Measurements from ENCODE around the gene APPL1. TPM values are rescaled to one million over a fixed set of nuclear protein-coding genes. Genes with fewer than 3 reads are reported as not detected.

Gene APPL1
- total RNA-seq, 3 donors from 2014 or later (not counting 1 experiment from before 2014, with no cell fraction given) = 29.6 to 40.8 (median 38.2) TPM

DNA sequence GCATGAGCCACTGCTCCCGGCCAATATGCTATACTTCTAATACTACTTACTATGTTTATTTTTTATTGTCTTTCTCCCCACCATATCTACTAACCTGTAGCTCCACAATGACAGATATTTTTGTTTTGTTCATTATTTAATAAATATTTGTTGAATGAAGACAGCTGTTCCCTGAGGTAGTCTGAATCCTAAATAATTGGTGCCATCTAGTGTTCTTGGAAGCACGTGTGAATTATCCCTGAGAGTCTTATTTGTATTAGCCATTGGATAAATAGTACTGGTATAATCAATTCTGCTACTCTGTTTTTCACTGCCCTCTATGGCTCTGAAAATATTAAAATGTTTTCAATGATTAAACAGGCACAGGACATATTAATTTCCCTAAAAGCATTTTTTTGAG lies 5.6 kb upstream of the APPL1 start:
- intact Hi-C loops (cut with micrococcal nuclease) = no loop called here
- Mint-ChIP-seq H3K9me3 (no peaks in the 10 kb centered on the region), H3K36me3 (no peaks in the 10 kb centered on the region), H3K4me1 (peaks cover 1 to 3% of the 10 kb centered on the region in 2 donors), H3K27me3 (ENCODE audit: low read depth in 2 of 2) (no peaks in the 10 kb centered on the region), H3K27ac (no peak overlapping the region), H3K4me3 (no peak overlapping the region)
- Histone ChIP-seq H3K4me3 (ENCODE audit: low read length) (no peak overlapping the region), H3K4me1 (ENCODE audit: control insufficient read depth, insufficient read depth, low read length) (peaks cover under 1% of the 10 kb centered on the region), H3K27ac (ENCODE audit: low read length) (no peak overlapping the region), H3K27me3 (ENCODE audit: control insufficient read depth, insufficient read depth, low read length) (no peaks in the 10 kb centered on the region), H3K9me3 (ENCODE audit: control insufficient read depth, insufficient read depth, low read length) (no peaks in the 10 kb centered on the region), H3K36me3 (ENCODE audit: control insufficient read depth, insufficient read depth, low read length) (no peaks in the 10 kb centered on the region)
- no peak for ATAC-seq
- no peak for TF ChIP-seq CTCF (IDR thresholded peaks at IDR 0.05)
- 94% methylated on average over 2 of the region's 2 CpGs for WGBS (ENCODE audit: insufficient coverage)
- DNase-seq = no peak

- intact Hi-C loops (cut with micrococcal nuclease) = loop anchor here (5.0 kb wide), 2 partner anchors 423 to 528 kb away; partner anchors contain the start of gene ARHGEF3
- no peaks in the 10 kb centered on the region for H3K27me3 Mint-ChIP-seq (ENCODE audit: low read depth in 2 of 2)
- H3K4me3 ChIP-seq (ENCODE audit: low read length) = no peak overlapping the region
- H3K4me1 Mint-ChIP-seq = peaks cover 20 to 21% of the 10 kb centered on the region in 2 donors
- H3K27ac Mint-ChIP-seq = no peak overlapping the region
- no peaks in the 10 kb centered on the region for H3K27me3 ChIP-seq (ENCODE audit: control insufficient read depth, insufficient read depth, low read length)
- no peaks in the 10 kb centered on the region for H3K9me3 Mint-ChIP-seq
- TF ChIP-seq CTCF (IDR thresholded peaks at IDR 0.05) = no peak
- no peaks in the 10 kb centered on the region for H3K36me3 Mint-ChIP-seq
- no peaks in the 10 kb centered on the region for H3K36me3 ChIP-seq (ENCODE audit: control insufficient read depth, insufficient read depth, low read length)
- 22% methylated on average over 3 of the region's 4 CpGs for WGBS (ENCODE audit: insufficient coverage)
- H3K4me1 ChIP-seq (ENCODE audit: control insufficient read depth, insufficient read depth, low read length) = peaks cover 10% of the 10 kb centered on the region
- no peak overlapping the region for H3K27ac ChIP-seq (ENCODE audit: low read length)
- no peak overlapping the region for H3K4me3 Mint-ChIP-seq
- no peak for DNase-seq
- no peak for ATAC-seq
- H3K9me3 ChIP-seq (ENCODE audit: control insufficient read depth, insufficient read depth, low read length) = no peaks in the 10 kb centered on the region
These were observed 2.7 kb upstream of the APPL1 start for GRCh38 chr3:57224856-57225255.

DNA sequence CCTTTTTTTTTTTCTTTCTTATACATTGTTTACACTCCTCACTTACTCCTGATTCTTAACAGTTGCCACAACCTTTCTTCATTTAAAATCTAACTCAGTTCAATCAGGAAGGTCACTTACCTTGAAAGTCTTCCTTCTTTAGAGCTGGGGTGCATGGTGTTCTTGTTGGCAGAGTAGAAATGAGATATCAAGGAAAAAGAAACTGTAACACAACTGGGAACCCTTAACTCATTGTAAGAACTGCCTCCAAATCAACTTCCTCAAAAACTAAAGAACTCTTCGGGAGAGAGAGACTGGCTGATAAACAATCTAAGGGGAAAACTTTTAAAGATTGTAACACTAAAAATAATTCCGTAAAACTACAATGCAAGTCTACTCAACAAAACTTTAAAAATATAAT lies 1.4 kb upstream of the APPL1 start:
- Mint-ChIP-seq H3K4me3 (peak overlapping the region; percentile 40), H3K4me1 (peaks cover 21 to 25% of the 10 kb centered on the region in 2 donors), H3K36me3 (no peaks in the 10 kb centered on the region), H3K9me3 (no peaks in the 10 kb centered on the region), H3K27me3 (ENCODE audit: low read depth in 2 of 2) (no peaks in the 10 kb centered on the region), H3K27ac (peak overlapping the region in 1 of 2 donors; percentile 79)
- Histone ChIP-seq H3K27me3 (ENCODE audit: control insufficient read depth, insufficient read depth, low read length) (no peaks in the 10 kb centered on the region), H3K36me3 (ENCODE audit: control insufficient read depth, insufficient read depth, low read length) (no peaks in the 10 kb centered on the region), H3K4me1 (ENCODE audit: control insufficient read depth, insufficient read depth, low read length) (peaks cover 12% of the 10 kb centered on the region), H3K9me3 (ENCODE audit: control insufficient read depth, insufficient read depth, low read length) (no peaks in the 10 kb centered on the region), H3K27ac (ENCODE audit: low read length) (no peak overlapping the region), H3K4me3 (ENCODE audit: low read length) (no peak overlapping the region)
- no CpG with 5 or more reads among the region's 2 CpGs for WGBS (ENCODE audit: insufficient coverage)
- no peak for DNase-seq
- TF ChIP-seq CTCF (IDR thresholded peaks at IDR 0.05) = no peak
- intact Hi-C loops (cut with micrococcal nuclease) = loop anchor here (5.0 kb wide), 2 partner anchors 424 to 529 kb away; partner anchors contain the start of gene ARHGEF3
- ATAC-seq = no peak

Data from natural killer cell (primary cell).